GM10248 (cell line): ENCODE measurements around the gene CIC.
A peak's percentile ranks its signal among the peaks of the same experiment; 100 is the strongest.
"Not testable (repeated sequence)": the region's sequence is repeated elsewhere in the genome, so short reads cannot be mapped to it uniquely, and the experiment has no call there.

Source experiments
- CTCF ChIA-PET: fragments of 300-600 bp; sonication (Branson Sonifier 250); formaldehyde crosslinking; extraction: SDS; loops from one replicate; lab custom pipeline; 2021; ENCODE audit warnings: antibody characterized with exemption; lab: Yijun Ruan, JAX
- POLR2A ChIA-PET: fragments of 350-650 bp; sonication (Branson Sonifier 250); formaldehyde crosslinking; extraction: SDS; loops from one replicate; lab custom pipeline; 2020; ENCODE audit warnings: antibody characterized with exemption; lab: Yijun Ruan, JAX
- DNase-seq: peaks from one replicate; pipeline ENCODE4 v3.0.0; 2012; ENCODE audit errors: extremely low spot score
- TF ChIP-seq, protein P1 (sequence below): IDR thresholded peaks from 2 replicates; pipeline ENCODE4 v1.5.1; 2012; ENCODE audit warnings: mild to moderate bottlenecking, low read depth; ENCODE audit errors: extremely low read depth, missing control alignments, control extremely low read depth

Gene CIC

DNA sequence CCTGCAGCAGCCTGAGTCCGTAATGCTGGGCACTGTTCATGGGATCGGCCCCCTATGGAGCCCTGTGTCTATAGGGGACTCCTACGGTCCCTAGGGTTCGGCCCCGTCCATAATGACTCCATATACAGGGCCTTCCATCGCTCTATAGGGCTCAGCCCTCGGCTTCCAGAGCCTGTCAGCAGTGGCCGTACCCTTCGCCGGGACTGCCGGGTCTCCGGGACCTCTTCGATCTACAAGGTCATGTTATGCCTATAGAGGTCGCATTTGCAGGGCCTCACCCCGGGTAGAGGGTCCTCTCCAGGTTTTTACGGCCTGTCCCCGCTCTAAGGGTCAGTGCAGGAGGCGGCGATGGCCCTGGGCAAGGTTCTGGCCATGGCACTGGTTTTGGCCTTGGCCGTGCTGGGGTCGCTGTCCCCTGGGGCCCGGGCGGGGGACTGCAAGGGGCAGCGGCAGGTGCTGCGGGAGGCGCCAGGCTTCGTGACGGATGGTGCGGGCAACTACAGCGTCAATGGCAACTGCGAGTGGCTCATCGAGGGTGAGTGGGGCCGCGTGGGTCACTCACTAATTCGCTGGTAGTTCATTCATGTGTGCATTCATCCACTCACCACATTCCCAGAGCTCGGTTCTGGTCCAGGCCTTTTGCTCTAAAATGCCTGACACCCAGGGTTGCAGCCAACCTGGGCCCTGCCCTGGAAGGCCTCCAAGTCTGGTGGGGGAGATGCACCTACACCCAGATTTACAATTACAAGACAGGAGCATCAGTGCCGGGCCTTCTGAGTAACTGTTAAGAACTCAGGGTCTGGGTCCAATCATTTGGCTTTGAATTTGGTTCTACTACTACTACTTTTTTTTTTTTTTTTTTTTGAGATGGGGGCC, 57.1 kb downstream of the CIC start:
- ChIA-PET CTCF (no interaction called here), POLR2A (no interaction called here)
- DNase-seq, result peak; percentile 63
- TF ChIP-seq, protein P1, sequence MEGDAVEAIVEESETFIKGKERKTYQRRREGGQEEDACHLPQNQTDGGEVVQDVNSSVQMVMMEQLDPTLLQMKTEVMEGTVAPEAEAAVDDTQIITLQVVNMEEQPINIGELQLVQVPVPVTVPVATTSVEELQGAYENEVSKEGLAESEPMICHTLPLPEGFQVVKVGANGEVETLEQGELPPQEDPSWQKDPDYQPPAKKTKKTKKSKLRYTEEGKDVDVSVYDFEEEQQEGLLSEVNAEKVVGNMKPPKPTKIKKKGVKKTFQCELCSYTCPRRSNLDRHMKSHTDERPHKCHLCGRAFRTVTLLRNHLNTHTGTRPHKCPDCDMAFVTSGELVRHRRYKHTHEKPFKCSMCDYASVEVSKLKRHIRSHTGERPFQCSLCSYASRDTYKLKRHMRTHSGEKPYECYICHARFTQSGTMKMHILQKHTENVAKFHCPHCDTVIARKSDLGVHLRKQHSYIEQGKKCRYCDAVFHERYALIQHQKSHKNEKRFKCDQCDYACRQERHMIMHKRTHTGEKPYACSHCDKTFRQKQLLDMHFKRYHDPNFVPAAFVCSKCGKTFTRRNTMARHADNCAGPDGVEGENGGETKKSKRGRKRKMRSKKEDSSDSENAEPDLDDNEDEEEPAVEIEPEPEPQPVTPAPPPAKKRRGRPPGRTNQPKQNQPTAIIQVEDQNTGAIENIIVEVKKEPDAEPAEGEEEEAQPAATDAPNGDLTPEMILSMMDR, result peak; percentile 3

DNA sequence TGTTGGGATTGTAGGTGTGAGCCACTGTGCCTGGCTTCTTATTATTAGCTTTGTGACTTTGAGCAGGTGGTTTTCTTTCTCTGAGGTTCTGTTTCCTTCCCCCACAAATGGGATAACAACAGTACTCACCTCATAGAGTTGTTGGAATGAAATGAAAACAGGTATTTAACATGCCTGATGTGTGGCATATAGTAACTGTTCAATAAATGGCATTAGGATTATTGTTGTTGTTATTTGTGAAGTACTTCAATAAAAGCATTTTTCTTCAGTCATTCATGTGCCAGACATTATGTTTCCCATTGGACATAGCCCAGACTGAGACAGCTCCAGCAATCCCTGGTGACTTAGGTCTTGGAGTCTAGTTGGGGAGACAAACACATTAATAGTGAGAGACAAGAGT, 57.9 kb downstream of the CIC start:
- TF ChIP-seq, protein P1, result no peak
- ChIA-PET CTCF (interaction anchor here (1.2 kb wide), 1 partner anchor 11 kb away, joined by 3 read pairs; no protein-coding TSS in a partner anchor), POLR2A (no interaction called here)
- no peak for DNase-seq

DNA sequence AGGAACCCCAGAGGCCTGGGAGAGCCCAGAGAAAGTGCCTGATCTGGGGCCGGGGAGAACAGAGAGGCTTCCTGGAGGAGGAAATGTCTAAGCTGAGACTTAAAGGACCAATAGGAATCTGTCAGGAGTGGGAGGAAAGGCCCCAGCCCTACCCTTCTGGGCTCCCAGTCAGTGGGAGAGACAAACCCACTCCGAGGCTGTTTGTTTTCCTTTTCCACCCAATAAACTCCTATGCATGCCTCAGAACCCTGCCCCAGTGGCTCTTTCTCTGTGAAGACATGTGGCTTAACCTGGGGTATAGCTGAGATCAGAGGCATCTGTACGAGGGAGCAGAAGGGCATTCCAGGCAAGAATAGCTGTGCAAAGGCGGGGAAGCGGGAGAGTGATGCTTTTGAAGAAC, 58.3 kb downstream of the CIC start:
- no peak for DNase-seq
- ChIA-PET POLR2A (no interaction called here), CTCF (interaction anchor here (1.2 kb wide), 1 partner anchor 10 kb away, joined by 3 read pairs; no protein-coding TSS in a partner anchor)
- TF ChIP-seq, protein P1, result no peak

DNA sequence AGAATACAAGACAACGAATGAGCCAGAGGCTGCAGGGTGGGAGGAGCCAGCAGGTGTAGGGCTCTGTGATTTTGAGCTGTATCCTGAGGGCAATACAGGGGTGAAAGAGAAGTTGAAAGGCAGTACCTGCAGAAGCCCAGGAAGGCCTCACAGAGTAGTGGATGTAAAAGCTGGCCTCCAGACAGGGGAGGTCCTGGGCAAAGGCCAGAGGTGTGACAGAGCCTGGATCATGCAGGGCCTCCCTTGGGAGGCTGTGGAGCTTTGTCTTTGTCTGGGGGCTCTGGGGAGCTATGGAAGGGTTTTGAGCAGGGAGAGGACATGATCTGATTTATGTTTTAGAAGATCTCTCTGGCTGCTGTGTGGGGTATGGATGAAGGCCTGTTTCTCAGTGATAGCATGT, 59.1 kb downstream of the CIC start:
- ChIA-PET CTCF (no interaction called here), POLR2A (no interaction called here)
- DNase-seq, result no peak
- TF ChIP-seq, protein P1, result no peak

DNA sequence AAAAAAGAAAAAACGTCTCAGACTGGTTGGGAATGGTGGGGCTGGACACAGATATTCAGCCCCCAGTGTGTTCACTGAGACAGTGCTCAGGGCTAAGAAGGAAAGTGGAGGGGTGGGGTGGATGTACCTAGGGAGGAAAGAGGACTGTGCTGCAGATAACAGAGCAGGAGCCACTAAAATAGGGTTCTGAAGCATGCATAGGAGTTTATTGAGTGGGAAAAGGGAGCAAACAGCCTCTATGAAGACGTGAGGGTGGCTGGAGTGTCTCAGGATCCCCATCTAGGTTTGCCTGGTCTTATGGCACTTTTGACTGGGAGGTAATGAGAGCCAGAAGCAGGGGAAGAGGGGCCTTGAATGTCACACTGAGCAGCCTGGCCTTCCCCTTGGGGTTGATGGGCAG, 59.8 kb downstream of the CIC start:
- no peak for DNase-seq
- TF ChIP-seq, protein P1, result no peak
- POLR2A ChIA-PET, result no interaction called here
- CTCF ChIA-PET, result no interaction called here

DNA sequence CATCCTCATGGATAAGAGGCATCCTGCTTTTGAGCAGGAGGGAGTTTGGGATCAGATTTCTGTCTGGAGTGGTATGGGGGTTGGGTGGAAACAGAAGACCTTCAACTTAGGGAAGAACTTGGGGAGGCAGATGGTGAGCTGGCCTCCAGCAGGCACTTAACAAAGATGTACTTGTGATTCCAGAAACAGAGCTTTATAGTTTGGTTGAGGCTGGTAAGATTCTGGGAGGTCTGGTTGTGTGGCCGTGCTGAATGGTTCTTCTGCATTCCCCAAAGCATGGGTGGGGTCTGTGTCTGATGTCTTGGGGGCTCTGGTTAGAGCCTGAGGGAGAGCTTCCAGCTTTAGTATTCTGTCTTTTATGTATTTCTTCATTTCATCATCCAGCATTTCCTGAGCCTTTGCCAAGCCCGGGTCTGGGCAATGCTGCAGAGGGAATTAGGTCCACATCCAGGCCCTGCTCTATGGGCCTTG, 61.2 kb downstream of the CIC start:
- TF ChIP-seq, protein P1, result no peak
- no peak for DNase-seq
- POLR2A ChIA-PET, result no interaction called here
- CTCF ChIA-PET, result interaction anchor here (1.3 to 2.6 kb wide), 5 partner anchors 12 to 221 kb away, joined by 4 to 9 read pairs (median 4); no protein-coding TSS in a partner anchor

DNA sequence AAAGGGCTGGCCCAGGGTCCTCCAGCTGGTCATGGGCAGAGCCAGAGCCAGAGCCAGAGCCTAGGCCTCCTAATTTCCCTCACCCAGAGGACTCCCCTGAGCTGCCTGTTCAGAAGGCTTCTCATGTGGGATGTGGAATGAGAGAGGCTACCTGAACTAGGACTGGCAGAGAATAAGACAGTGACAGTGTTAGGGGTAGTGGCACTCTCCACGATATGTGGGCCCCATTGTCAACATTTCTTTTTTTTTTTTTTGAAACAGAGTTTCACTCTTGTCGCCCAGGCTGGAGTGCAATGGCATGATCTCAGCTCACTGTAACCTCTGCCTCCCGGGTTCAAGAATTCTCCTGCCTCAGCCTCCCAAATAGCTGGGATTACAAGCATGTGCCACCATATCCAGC, 62.3 kb downstream of the CIC start:
- DNase-seq, POLR2A ChIA-PET: not testable (repeated sequence)
- CTCF ChIA-PET, result interaction anchor here (0.9 to 2.6 kb wide), 6 partner anchors 10 to 222 kb away, joined by 3 to 9 read pairs (median 4); no protein-coding TSS in a partner anchor
